ENCODE data around the gene ZNF628.
A peak's percentile ranks its signal among the peaks of the same experiment; 100 is the strongest.
"Not testable (repeated sequence)": the region's sequence is repeated elsewhere in the genome, so short reads cannot be mapped to it uniquely, and the experiment has no call there.

The ZNF628 gene

DNA sequence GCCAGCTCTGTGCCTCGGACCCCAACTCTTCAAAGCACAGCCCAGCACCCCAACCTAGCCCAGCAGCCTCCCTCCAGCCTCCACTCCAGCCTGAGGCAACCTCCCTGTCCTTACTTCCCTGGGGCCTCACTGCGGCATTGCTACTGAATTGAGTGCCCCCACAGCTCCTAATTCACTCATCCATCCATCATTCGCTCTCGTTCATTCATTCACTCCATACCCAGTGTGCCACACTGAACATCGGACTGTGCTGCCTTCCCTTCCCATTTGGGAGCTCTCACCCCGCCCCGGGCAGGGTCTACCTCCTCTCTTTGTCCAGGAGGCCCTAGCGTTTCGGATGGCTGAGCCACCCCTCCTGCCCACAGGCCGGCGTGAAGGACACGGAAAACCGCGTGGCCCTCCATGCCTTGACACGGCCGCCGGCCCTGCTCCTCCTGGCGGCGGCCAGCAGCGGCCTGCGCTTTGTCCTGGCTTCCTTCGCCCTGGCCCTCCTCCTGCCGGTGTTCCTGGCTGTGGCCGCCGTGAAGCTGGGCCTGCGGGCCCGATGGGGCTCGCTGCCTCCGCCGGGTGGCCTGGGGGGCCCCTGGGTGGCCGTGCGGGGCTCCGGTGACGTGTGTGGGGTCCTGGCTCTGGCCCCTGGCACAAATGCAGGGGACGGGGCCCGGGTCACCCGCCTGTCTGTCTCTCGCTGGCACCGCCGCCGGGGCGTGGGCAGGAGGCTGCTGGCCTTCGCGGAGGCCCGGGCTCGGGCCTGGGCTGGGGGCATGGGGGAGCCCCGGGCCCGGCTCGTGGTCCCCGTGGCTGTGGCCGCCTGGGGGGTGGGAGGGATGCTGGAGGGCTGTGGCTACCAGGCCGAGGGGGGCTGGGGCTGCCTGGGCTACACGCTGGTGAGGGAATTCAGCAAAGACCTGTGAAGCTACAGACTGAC is 9.9 kb downstream of the ZNF628 start:
- no peak for DNase-seq

DNA sequence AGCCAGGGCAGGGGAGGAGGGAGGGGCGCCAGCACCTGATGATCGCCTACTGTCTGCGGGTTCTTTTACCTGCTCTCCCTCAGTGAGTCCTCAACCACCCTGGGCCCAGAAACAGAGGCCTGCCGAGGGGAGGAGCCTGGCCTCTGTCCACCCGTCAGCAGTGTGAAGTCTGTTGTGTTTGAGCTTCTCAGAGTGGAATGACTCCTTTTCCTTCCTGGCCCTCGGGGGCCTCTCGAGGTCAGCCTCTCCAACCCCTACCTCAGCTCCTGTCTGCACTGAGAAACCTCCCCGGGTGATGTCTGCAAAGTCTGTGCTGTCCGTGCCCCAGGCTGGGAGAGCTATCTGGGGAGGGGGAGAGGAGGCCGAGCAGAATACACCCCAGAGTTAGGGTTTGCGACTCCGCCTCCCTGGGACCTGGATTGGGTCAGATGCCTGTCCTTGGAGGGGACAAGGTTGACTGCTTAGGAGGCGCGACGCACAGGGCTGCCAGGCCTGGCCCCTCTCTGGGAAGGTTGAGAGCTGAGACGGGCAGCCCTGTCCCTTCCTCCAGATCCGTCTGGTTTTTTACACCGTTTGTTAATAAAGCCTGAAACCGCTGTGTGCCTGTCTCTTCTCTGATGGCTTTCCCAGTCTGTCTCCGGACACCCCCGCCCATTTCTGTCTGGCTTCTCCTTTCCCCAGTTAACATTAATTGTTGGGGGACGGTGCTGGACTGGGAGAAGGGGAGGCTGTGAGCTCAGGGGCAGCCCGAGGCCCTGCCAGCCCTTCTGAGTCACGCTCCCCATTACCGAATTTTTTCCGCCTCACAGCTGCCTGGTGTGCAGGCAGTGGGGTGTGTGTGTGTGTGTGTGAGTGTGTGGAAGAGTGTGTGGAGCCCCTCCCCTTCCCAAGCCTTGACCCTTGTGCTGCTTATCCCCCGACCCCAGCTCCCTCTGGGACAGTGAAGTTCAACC is 10.8 kb downstream of the ZNF628 start:
- DNase-seq = no peak

DNA sequence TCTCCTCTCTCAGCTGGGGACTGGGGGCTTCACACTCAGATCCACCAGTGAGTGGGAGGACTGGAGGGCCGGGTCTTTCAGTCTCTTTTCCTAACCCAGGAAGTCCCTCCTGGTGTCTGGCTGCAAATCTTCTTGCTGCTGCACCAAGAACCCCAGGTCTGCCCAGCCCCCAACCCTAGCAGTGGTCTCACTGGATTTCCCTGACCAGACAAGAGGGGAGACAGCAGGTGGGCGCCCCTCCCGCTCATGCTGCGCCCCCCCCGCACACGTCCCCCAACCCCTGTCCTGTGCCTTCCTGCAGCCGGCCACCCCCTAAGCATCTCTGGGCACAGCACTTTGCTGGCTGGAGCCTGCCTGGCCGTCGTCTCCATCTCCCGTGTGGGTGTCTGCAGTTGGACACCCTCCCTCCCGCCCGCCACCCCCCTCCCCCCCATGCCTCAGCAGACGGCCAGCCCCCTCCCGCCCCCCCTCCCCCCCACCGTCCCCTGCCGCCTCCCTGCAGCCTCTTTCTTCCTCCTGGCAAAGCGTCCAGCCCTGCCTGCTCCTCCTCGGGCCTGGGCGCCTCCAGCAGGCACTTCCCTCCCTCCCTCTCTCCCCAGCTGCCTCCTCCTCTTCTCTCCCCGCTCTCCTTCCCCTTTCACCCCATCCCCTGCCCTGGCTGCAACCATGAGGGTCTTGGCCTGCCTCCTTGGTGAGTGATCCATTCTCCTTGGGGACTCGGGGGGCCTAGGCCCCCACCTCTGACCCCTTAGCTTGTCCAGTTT is 11.7 kb downstream of the ZNF628 start, which contains the start of gene SSC5D:
Gene SSC5D (plus strand): TSS at position 513 of the 764 bp plus-strand sequence. CDS start 154 bp downstream, at position 667.
- DNase-seq = no peak

DNA sequence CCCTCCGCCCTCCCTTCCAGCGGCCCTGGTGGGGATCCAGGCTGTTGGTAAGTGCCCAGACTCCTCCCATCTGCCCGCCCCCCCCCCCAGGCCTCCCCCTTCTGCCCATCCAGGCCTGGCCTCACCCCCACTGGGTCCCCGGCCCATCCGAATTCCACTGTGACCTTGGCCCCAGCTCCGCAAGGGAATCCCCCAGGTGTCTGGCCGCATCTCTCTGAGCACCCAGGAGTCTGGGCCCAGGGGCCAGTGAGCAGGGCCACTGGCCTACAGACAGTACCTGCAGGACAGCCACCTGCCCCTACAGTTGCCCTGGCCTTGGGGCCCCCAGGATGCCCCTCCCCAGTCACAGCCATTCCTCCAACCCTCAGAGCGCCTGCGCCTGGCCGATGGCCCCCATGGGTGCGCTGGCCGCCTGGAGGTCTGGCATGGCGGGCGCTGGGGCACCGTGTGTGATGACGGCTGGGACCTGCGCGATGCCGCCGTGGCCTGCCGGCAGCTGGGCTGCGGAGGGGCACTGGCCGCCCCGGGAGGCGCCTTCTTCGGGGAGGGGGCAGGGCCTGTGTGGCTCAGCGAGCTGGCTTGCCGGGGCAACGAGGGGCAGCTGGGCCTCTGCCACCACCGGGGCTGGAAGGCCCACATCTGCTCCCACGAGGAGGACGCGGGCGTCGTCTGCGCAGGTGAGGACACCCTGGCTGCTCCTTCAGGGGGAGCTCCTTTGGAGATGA is 12.7 kb downstream of the ZNF628 start:
- DNase-seq = no peak

DNA sequence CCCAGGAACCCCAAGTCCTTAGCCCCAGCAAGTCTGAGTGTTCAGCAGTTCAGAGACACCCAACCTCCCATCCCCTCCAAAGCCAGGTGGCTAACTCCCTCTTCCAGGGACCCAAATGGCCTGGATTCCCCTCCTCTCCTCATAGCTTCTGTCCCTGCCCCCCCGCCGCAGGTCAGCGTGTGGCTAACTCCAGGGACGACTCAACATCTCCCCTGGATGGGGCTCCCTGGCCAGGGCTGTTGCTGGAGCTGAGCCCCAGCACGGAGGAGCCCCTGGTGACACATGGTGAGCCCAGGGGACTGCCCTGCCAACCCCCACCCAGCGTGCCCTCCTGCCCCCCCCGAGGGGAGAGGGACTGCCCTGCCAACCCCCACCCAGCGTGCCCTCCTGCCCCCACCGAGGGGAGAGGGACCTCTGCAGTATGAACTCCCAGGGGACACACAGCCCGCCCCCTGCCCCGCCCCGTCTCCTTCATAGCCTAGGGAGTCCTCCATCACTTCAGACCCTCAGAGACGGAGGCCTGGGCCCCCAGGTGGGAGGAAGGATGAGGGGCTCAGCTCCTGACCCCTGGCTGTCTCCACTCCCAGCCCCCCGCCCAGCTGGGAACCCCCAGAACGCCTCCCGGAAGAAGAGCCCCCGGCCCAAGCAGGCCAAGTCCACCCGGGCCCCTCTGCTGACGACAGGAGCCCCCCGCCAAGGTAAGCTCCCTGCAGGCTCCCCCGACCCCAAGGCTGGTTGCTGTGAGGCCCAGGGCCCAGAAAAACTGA is 13.5 kb downstream of the ZNF628 start:
- no peak for DNase-seq

DNA sequence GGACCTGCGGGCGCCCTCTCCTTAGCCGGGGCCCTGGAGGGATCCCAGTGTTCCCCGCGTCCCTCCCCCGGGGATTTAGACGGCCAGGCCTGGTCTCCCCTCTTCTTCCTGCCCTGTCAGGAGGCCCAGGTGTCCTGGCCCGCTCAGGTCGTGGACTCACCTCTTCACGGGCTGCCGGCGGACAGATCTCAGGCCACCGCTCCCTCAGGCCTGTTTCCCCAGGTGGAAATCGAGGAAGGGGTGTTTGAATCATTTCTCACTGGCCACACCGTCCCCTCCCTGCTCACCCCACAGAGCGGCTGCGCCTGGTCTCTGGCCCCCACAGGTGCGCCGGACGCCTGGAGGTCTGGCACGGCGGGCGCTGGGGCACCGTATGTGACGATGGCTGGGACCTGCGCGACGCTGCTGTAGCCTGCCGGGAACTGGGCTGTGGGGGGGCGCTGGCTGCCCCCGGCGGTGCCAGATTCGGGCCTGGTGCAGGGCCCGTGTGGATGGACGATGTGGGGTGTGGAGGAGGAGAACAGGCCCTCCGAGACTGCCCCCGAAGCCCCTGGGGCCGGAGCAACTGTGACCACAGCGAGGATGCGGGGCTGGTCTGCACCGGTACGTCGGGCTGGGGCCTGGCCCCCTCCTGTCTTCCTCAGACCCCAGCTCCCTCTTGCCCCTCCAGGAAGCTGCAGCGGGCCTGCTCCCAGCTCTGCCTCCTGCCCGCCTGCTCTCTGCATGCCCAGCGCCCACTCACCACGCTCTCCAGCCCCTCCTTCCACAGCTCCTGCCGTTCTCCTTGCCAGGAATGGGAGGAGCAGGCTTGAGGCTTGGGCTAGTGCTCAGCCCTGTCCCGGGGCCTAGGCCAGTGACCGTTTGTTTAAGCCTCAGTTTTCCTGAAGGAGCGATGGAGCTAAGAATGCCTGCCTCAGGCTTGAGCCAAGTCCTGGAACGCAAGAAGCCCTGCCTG is 14.3 kb downstream of the ZNF628 start:
- DNase-seq = no peak

DNA sequence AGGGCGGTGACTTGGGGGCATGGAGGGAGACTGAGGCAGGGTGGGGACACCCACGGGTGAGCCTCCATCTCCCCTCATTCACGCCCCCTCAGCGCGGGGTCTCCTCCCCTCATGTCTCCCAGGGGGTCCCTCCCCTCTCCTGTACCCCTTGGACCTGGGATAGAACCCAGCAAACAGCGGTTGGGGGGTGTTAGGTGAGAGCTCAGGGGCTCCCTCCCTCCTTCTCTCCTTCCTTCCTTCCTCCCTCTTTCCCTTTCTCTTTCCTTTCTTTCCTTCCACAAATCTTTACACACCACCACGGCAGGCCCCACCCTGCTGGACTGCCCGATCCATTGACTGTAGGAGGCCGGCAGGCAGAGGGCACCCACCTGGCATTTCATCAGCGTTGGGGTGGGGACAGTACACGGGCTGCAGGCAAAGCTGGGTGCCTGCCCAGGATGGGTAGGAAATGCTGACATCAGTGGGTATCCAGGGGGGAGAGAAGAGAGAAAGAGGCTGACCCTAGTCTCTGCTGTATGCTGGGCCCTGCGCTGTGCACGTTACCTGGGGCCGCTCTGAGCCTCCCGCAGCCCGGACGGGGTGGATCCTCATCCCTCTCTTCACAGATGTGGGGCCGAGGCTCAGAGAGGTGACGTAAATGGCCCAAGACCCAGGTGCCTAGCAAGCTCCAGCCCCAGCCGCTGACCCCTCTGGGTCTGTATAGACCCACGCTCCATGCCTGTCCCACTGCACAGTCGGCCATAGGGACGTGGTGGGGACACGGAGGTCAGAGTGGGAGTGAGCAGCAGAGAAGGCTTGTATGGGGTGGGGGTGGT is 15.3 kb downstream of the ZNF628 start:
- DNase-seq = no peak

DNA sequence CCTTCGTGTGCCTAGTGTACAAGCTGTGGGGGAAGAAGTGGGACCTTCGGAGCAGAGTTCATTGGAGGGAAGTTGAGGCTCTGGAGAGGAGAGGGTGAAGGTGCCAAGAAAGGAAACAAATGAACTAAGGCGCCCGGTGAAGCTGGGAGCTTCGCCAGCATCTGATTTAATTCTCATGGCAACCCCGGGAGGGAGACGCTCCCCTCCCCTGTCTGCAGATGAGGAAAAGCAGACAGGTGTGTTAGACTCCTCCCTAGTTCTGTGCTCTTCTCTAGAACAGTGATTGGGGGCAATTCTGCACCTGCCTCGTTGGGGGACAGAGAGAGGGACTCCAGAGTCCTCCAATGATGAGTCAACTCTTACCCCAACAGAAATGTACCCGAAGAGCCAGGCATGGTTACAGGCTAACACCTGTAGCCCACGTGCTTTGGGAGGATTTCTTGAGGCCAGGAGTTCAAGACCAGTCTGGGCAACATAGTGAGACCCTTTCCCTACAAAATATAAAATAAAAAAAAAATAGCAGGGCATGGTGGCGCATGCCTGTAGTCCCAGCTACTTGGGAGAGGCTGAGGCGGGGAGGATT is 16.0 kb downstream of the ZNF628 start:
- no peak for DNase-seq

DNA sequence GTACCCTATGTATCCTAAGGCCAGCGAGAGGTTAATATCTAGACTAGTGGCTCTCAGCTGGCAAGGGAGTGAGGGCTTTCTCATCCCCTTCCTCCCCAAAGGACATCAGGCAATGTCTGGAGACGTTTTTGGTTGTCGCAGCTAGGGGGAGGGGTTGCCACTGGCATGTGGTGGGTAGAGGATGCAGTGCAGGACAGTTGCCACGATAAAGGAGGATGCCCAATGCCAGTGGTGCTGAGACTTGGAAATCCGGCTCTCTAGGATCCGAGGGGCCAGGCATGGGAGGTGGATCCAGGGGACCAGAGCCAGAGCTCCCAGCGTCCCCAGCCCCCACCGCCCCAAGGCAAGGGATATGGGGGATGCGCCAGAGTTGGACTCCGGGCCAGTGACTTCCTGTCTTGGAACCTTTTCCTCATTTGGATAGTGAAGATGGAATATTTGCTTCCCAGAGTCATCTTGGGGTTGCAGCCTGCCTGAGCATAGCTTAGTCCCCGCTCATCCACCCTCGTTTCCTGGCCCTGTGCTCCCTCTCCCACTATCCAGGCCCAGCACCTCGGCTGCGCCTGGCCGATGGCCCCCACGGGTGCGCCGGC is 16.7 kb downstream of the ZNF628 start:
- DNase-seq = no peak

DNA sequence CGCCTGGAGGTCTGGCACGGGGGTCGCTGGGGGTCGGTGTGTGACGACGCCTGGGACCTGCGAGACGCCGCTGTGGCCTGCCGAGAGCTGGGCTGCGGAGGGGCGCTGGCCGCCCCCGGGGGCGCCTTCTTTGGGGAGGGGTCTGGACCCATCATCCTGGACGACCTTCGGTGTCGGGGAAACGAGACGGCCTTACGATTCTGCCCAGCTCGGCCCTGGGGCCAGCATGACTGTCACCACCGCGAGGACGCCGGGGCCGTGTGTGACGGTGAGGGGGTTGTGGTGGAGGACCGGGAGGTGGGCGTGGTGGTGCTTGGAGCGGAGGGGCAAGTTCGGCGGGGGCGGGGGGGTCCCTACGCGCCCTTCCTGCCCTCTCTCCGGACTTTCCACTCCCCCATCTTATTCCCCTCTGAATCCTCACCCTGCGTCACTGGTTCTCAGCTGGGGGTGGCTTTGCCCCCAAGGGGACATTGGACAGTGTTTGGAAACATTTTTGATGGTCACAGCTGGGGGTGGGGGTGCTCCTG is 17.3 kb downstream of the ZNF628 start:
- no peak for DNase-seq

DNA sequence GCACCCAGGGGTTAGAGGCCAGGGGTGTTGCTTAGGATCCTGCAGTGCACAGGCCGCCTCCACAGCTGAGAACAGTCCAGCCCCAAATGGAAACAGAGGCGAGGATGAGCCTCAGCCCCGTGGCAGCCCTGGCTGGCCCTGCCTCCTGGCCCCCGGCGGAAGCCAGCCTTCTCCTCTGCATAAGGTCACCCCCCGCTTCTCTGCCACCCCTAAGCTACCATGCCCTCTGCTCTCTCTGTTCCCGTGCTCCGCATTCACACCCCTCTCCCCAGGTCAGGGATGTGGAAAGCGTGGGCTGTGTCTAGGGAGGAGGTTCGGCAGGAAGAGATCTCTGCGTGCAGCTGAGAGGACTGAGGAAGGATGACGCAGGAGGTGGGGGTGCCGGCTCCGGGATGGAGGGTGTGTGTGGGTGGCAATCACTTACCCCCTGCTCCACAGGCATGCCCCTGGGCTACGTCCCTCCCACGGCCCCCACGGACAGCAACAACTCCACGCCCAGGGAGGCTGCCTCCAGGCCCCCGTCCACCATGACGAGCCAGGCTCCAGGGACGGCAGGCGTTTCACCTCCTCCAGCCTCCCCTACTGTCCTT is 17.9 kb downstream of the ZNF628 start:
- DNase-seq = peak in 1 of 2 donors; percentile 35

DNA sequence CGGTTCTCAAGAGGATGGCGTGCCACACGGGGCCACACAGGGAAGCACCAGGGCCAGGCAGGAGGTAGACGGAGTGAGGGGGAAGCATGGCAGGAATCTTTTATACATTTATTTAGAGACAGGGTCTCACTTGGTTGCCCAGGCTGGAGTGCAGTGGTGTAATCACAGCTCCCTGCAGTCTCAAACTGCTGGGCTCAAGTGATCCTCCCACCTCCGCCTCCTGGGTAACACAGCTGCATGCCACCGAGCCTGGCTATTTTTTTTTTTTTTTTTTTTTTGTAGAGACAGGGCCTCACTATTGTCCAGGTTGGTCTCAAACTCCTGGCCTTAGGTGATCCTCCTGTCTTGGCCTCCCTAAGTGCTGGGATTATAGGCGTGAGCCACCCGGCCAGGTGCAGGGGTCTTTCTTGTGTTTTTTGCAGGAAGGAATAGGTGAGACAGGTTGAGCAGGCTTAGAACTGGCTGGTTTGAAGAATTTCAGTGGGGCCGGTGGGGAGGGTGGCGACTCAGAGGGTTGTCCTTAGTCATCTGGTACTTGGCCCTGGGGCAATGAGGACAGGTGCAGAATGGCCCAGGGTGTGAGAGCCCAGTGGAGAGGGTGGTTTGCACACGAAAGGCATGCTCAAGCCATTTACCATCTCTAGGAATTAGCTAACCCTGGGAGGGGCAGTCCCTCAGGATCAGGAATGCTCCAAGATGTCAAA is 19.4 kb downstream of the ZNF628 start:
- DNase-seq = no peak

DNA sequence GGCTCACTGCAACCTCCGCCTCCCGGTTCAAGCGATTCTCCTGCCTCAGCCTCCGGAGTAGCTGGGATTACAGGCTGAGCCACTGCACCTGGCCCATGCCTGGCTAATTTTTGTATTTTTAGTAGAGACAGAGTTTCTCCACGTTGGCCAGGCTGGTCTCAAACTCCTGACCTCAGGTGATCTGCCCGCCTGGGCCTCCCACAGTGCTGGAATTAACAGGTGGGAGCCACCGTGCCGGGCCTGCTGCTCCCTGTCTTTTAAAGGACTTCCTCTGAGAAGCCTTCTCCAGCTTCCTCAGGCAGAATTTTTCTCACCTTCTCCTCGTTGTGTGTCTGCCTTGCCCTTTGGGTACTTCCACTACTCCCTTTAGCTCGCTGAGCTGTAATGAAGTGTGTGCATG is 20.4 kb downstream of the ZNF628 start:
- DNase-seq = not testable (repeated sequence)

DNA sequence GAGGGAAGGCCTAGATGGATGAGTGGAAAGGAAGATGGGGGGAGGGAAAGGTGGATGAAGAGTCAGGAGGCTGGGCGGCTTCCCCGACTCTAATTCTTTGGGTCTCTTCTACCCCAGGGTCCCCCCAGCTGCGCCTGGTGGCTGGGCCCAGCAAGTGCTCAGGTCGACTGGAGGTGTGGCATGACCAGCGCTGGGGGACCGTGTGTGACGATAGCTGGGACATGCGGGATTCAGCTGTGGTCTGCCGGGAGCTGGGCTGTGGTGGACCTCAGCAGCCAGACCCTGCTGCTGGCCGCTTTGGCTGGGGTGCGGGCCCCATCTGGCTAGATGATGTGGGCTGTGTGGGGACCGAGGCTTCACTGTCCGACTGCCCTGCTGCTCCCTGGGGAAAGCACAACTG is 21.3 kb downstream of the ZNF628 start:
- DNase-seq = no peak

DNA sequence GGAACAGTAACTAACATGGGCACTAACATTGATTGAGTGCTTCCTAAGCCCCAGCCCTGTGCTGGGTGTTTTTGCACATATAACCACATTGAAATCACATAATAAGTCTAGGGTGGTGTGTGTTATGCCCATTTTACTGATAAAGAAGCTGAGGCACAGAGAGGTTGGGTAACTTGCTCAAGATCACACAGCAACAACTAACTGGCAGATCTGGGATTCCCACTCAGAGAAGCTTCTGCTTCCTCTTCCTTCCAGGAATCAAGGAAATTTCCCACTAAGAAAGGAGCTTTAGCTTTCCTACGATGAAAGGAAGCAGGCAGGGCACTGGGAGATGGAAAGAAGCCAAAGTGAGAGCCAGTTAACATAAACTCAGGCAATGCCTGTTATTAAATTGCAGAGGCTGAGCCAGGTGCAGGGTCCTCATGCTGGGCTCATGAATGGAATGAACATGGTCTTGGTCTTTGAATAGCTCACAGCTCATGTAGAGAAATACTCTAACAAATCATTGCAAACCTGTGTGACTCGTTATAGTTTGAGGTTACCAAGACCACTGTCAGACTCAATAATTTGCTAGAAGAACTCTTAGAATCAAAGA is 21.9 kb downstream of the ZNF628 start:
- DNase-seq = no peak

DNA sequence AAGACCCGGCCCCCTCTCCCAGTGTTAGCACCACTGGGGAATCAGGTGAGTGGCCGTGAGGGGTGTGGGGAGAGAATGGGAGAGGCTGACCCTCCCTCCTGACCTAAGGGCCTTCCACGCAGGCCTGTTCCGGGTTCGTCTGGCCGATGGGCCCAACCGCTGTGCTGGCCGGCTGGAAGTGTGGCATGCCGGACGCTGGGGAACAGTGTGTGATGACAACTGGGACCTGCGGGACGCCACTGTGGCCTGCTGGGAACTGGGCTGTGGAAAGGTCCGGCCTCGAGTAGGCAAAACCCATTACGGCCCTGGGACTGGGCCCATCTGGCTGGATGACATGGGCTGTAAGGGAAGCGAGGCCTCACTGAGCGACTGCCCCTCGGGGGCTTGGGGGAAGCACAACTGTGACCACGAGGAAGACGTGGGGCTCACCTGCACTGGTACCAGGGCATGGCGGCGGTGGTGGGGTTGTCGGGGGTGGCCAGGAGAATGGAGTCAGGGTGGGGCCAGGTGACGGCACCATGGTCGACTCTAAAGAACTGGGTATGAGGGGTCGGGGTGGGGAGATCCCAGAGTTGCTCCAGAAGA is 24.0 kb downstream of the ZNF628 start:
- DNase-seq = no peak
